ENCODE data around the gene POLG.

POLG gene

DNA sequence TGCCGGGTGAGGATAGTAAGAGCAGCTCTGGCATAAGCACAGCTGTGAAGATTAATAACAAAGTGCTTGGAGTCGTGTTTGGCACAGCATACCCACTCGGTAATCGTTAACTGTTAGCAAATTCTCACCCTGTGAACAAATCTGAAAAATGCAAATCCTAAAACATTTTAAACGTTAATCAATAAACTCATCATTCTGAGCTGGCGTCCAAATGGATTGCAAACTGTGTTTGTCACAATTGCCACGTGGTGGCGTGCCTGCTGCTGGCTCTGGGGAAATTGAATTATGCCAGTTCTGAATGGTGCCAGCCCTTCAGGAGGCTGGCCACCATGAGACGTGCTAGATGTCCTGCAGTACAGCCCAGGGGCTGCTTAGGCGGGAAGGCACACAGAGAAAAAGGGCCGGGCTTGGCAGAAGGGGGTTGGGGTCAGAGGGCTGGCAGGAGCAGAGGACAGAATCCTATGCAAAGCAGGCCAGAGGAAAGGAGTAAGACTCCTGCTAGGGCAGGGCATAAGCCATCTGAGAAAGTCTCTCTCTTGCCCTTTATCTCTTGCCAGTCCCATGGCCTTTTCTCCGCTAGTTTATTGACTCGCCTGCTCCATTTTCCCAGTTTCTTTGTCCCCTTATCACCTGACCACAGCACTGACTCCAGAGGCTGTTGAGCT, 22.1 kb upstream of the POLG start:
- DNase-seq (ENCODE audit: extremely low spot score) = no peak
- TF ChIP-seq, protein P1, sequence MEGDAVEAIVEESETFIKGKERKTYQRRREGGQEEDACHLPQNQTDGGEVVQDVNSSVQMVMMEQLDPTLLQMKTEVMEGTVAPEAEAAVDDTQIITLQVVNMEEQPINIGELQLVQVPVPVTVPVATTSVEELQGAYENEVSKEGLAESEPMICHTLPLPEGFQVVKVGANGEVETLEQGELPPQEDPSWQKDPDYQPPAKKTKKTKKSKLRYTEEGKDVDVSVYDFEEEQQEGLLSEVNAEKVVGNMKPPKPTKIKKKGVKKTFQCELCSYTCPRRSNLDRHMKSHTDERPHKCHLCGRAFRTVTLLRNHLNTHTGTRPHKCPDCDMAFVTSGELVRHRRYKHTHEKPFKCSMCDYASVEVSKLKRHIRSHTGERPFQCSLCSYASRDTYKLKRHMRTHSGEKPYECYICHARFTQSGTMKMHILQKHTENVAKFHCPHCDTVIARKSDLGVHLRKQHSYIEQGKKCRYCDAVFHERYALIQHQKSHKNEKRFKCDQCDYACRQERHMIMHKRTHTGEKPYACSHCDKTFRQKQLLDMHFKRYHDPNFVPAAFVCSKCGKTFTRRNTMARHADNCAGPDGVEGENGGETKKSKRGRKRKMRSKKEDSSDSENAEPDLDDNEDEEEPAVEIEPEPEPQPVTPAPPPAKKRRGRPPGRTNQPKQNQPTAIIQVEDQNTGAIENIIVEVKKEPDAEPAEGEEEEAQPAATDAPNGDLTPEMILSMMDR (IDR thresholded peaks at IDR 0.05; ENCODE audit: control extremely low read depth, extremely low read depth, low read depth, missing control alignments) = peak; percentile 55
- POLR2A ChIA-PET = no interaction called here
- CTCF ChIA-PET = interaction anchor here (0.7 to 9.5 kb wide), 21 partner anchors 7 to 150 kb away, joined by 3 to 156 read pairs (median 22); partner anchors contain the start of gene POLG

DNA sequence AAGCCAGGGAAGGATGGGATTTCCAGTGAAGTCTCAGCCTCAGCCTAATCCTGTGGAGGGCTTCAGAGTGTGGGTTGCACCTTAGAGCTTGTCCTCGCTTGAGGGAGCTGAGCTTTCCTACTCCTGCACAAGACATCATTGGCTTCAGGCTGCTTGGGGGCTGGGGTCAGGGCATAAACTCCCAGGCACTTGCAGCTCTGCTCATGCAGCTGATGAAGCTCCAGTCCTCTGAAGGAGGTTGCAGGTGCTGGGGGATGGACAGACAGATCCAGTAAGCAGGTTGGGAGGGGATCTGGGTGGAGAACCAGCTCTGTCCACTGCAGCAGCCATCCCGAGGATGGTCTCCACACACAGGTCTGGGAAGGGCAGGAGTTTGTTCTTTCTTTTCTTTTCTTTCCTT, 19.4 kb upstream of the POLG start:
- no peak for DNase-seq (ENCODE audit: extremely low spot score)
- TF ChIP-seq, protein P1 (IDR thresholded peaks at IDR 0.05; ENCODE audit: control extremely low read depth, extremely low read depth, low read depth, missing control alignments) = no peak
- POLR2A ChIA-PET = no interaction called here
- CTCF ChIA-PET = interaction anchor here (1.5 to 8.9 kb wide), 4 partner anchors 45 to 119 kb away, joined by 4 to 155 read pairs (median 4); no protein-coding TSS in a partner anchor

DNA sequence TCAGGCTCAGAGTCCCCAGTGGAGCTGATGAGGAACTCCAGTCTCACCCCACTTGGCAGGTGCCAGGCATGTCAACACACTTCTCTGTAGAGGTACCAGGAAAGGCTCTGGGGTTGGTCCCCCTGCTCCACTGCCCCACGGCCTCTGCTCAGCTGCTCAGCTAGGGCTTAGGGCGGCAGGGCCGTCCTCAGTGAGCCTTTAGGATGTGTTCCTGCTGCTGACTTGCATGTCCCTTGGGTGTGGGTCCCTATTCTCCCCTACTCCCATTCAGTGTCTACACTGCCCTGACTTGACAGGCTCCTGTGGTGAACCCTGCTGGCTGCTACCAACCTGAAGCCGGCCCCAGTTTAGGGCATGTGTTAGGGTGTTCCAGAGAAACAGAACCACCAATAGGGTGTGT, 17.9 kb upstream of the POLG start:
- TF ChIP-seq, protein P1 (IDR thresholded peaks at IDR 0.05; ENCODE audit: control extremely low read depth, extremely low read depth, low read depth, missing control alignments) = no peak
- ChIA-PET POLR2A (no interaction called here), CTCF (interaction anchor here (1.7 to 8.9 kb wide), 3 partner anchors 47 to 120 kb away, joined by 4 to 155 read pairs (median 5); no protein-coding TSS in a partner anchor)
- DNase-seq (ENCODE audit: extremely low spot score) = no peak

- ChIA-PET CTCF (interaction anchor here (0.8 to 4.2 kb wide), 3 partner anchors 9 to 143 kb away, joined by 3 to 31 read pairs (median 3); no protein-coding TSS in a partner anchor), POLR2A (no interaction called here)
- TF ChIP-seq, protein P1 (IDR thresholded peaks at IDR 0.05; ENCODE audit: control extremely low read depth, extremely low read depth, low read depth, missing control alignments) = no peak
- DNase-seq (ENCODE audit: extremely low spot score) = no peak
Measured at GRCh38 chr15:89349206-89349558, 14.6 kb upstream of the POLG start.

DNA sequence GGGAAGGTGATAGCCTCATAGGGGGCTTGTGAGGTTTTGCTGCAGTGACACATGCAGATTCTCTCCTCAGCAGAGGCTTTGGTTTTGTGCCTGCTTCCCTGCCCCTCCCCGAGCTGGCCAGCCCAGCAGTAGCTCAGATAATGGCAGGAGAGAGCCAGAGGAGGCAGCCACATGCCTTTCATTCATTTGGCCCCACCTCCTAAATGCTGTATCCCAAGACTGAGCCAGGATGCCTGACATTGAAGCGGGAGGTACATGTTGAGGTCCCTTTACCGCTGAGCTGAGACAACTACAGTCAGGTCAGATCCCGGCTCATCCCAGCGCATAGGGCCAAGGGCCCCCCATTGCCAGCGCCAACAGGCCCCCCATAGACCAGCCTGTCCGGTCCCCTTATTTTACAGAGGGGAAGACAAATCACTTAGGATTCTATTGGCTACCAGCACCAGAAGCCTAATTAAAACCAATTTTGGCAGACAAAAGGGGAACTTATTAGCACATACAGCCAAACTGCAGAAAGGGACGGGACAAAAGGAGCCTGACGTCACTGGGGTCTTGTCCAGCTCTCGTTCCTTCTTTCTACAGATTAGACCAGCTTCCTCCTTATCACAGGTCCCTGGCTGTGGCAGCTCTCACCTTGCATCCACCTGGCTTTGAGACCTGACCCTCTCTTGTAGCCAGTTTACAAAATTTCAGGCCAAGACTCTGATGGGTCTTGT, 12.1 kb upstream of the POLG start:
- ChIA-PET CTCF (interaction anchor here (6.2 kb wide), 1 partner anchor 12 kb away, joined by 83 read pairs; no protein-coding TSS in a partner anchor), POLR2A (no interaction called here)
- TF ChIP-seq, protein P1 (IDR thresholded peaks at IDR 0.05; ENCODE audit: control extremely low read depth, extremely low read depth, low read depth, missing control alignments) = no peak
- DNase-seq (ENCODE audit: extremely low spot score) = no peak

GRCh38 chr15:89345248-89345647, 10.6 kb upstream of the POLG start:
- ChIA-PET CTCF (interaction anchor here (1.2 to 6.2 kb wide), 2 partner anchors 13 to 71 kb away, joined by 3 to 83 read pairs; no protein-coding TSS in a partner anchor), POLR2A (no interaction called here)
- TF ChIP-seq, protein P1 (IDR thresholded peaks at IDR 0.05; ENCODE audit: control extremely low read depth, extremely low read depth, low read depth, missing control alignments) = no peak
- DNase-seq (ENCODE audit: extremely low spot score) = no peak

Measured in GM10248 (cell line).